Myometrial cell (primary cell): ENCODE measurements around the gene RBFOX2. TPM values are rescaled to one million over a fixed set of nuclear protein-coding genes. Genes with fewer than 3 reads are reported as not detected.

Source experiments
- total RNA-seq: library from RNA; depleted of rRNA; stranded (reverse); fragments of >200 nt; gene quantifications from 2 replicates; pipeline ENCODE4 v1.2.3, GENCODE V29; 2015

The RBFOX2 gene
- total RNA-seq = 118 and 124 TPM in 2 replicates

DNA sequence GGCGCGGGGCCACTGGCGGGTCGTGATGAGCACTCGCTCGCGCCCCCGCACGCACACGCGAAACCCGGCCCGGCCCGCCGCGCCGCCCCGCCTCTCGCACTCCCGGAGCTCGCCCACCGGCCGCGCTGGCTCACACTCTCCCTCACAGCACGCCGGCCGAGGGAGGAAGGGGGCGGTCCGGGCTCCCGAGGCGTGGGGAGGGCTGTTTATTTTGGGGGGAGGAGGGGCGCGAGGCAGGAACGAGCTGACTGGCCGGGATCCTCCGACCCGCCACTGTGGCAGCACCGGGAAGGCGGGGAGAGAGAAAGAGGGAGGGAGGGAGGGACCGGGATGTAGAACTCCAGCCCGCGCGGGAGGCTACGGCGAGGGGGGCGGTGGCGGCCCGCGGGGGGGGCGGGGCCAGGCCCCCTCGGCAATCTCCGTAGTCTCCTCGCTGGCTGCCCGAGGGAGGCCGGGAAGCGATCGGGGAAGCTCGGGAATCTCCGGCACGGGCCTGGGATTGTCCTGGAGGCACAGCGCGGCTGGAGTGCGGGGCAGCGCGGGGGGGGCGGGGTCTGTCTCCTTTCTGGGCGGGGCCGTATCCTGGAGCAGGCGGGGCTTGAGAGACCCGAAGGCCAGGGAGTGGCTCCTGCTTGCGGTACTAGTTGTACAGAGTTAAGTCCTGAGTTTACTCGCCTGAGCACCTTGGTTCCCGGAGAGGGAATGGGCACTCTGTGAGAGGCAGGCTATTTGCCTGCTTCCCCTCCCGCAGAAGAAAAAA, at the start of gene RBFOX2:
RBFOX2 (minus strand) TSS at position 179 of the 760 bp plus-strand sequence. CDS start 399 bp downstream, outside the sequence.

GRCh38 chr22:35717572-35717971, 311.1 kb downstream of the RBFOX2 start, which contains the start of gene APOL5:
Gene APOL5 (plus strand): TSS chr22:35717872. CDS start chr22:35717872, 0 bp downstream.

Other genes starting within 250 kb of the RBFOX2 start
- 5.5 and 12.8 TPM in 2 replicates for gene APOL3, start 131.9 kb upstream of the RBFOX2 start, total RNA-seq
- under 0.01 and 0.71 TPM in 2 replicates for gene APOL4, start 173.0 kb upstream of the RBFOX2 start, total RNA-seq
- gene APOL2, start 210.7 kb upstream of the RBFOX2 start, total RNA-seq = 53.9 and 56.0 TPM in 2 replicates
- 13.5 and 22.2 TPM in 2 replicates for gene APOL1, start 224.3 kb upstream of the RBFOX2 start, total RNA-seq